HG03064 (cell line): Measurements from ENCODE around the gene GPR155.

Source experiments
- ATAC-seq: cut with Tn5 transposase; IDR thresholded peaks from one replicate; pipeline ENCODE4 v1.9.1; 2021; ENCODE audit warnings: low read depth; ENCODE audit not compliant: unreplicated experiment

Gene GPR155

GRCh38 chr2:174486563-174487107 lies at the start of gene GPR155:
GPR155 (minus strand) TSS chr2:174487029; CDS start chr2:174481956, 5,073 bp downstream.
- ATAC-seq = peak; percentile 37

GRCh38 chr2:174535757-174536703 lies 49.2 kb upstream of the GPR155 start:
- ATAC-seq = no peak

GRCh38 chr2:174535083-174535482 lies 48.3 kb upstream of the GPR155 start:
- ATAC-seq = no peak

DNA sequence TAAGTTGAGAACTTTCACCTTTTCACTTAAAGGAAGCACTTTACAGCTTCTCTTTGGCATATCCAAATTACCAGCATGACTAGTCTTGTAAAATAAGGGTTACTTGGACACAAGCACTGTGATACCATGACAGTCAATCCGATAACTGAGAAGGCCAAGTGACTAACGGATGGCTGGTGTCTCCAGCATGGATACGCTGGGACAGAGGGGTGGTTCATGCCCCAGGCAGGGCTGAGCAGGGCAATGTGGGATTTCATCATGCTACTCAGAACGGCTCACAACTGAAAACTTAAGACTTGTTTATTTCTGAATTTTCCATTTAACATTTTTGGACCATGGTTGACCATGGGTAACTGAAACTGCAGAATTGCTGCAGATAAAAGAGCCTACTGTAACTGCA lies 43.1 kb upstream of the GPR155 start:
- ATAC-seq = no peak

GRCh38 chr2:174527959-174528358 lies 41.1 kb upstream of the GPR155 start:
- no peak for ATAC-seq

GRCh38 chr2:174527101-174527721 lies 40.4 kb upstream of the GPR155 start:
- ATAC-seq = no peak

DNA sequence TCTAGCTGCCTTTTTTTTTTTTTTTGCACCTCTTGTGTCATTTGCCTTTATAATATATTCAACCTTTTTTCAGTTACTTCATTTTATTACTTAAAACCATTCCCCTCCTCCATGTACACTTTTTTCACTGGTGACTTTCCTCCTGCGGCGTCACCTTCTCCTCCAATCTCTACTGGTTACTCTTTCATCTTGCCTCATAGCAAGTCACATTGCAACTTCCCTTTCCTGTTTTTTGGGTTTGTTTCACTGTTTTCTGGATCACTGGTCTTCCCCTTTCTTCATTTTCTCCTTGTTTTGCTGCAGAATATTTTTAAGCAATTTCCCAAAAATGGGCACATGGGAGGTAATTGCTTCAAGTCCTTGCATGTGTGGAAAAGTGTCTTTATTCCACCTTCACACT lies 37.7 kb upstream of the GPR155 start:
- no peak for ATAC-seq

DNA sequence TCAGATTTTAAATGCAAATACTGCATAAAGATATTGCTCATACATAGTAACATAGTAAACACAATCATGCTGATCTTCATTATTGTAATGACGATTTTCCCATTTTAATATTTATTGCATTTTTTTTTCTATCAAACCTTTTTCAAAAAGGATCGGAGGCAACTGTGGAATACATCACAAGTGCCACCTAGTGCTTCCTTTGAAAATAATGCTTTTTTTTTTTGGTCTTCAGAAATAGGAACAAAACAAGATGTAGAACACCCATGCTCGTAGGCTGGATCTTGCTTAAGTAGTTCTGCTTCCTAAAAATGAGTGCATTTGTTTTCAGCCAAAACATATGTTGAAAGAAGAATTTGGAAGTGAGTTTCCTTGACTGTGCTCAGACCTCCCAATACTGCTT lies 35.7 kb upstream of the GPR155 start:
- no peak for ATAC-seq

DNA sequence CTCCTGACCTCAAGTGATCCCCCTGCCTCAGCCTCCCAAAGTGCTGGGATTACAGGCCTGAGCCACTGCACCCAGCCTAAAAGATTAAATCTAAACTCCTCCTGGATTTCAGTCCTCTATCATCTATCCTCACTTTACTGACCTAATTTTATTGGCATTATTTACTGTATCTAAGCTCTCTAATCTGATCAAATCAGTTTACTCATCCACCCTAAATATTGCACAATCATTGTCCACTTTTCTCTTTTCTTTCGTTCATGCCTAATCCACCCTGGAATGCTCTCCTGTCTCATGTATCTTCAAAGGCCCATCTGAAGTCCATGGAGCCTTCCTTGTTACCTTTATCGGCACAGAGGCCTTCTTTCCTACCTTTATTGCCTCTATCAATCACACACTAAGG lies 31.6 kb upstream of the GPR155 start:
- no peak for ATAC-seq

DNA sequence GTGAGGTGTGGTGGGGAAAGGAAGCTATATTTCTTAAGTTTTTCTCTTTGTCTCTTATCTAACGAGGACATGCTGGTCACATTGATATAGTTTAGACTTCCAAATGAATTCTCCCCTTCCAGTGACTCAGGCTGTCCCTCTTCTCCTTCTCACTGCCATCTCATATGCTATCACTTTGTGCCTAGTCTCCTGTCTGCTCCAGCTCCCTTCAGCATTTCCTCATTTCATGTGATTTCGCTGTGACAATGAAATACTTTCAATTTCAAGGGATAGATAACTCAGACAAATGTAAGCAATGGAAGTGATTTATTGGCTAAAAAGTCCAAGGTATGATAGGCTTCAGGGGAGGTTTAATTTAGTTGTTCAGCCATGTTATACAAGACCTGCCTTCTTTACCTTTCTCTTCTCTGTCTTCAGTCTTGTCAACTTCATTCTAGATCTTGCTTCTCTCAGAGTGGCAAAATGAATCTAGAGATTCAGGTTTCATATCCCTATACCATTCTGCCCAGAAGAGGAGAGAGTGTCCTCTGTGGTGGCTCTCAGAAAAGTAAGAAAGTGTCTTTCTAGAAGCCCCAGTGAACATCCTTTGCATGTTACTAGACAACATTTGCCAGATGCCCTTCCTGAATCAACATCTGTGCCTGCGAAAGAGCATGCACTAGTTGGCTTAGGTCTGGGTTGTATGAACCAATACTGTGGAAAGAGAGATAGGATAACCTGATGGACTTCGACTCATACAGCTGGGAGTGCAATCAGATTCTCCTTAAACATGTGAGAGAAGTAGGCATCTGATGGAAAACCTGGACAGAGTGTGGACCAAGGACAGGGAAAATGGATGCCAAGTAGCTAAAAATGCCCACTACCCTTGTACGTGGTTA lies 29.9 kb upstream of the GPR155 start:
- ATAC-seq = no peak

GRCh38 chr2:174512345-174512744 lies 25.5 kb upstream of the GPR155 start:
- ATAC-seq = no peak

DNA sequence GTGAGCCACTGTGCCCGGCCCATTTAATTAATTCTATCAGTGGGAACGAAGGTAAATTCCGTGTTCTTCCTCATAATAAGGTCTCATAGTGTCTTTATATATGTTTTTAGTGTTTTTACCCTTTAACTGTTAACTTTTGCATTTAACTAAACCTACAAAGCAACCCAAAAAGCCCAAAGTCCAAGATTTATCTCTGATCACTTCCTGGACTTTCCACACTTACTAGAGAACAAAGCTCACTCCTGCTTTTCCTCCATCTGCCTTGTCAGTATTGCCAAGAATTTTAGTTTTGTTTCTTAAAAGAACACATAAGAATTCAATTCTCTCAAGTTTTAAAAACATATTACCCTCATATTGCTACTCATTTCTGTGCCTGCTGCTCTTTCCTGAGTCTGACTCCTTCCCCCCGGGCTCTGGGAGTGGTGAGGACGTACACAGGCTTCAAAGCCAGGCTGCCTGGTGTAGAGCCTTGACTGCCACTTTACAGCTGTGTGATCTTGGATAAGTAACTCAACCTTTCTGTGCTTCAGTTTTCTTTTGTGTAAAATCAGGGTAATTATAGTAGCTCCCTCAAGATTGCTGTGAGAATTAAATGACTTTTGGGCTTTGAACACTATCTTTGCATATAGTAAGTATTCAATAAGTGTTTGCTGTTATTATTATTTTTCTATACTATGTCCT lies 24.9 kb upstream of the GPR155 start:
- ATAC-seq = no peak

DNA sequence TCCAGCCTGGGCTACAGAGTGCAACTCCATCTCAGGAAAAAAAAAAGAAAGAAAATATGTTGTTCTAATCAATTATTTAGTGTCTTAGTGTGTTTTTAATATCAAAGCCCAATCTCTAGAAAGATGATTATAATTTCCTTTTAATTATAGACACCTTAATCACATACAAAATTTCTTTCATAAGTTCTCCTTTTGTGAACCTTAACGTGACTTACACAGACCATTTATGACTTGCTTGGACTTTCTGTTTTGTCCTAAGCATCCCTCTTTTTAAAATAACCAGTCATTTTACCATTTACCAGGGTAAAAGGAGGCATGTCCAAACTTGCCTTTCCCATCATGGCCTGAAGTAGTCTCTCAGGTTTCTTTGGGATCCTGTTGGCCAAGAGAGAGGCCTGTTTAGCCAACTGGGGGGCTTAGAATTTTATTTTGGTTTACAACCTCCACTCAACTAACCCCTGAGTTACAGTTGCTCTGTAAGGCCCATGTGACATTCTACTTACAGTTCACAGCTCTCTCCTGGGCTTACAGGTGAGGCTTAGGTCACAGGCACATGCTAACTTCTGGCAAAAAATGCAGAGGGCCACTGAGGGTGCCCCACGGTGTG lies 23.9 kb upstream of the GPR155 start:
- no peak for ATAC-seq

- ATAC-seq = no peak
Measured at GRCh38 chr2:174503161-174503809, 16.5 kb upstream of the GPR155 start.

- ATAC-seq = no peak
Measured at GRCh38 chr2:174499371-174499770, 12.5 kb upstream of the GPR155 start.

DNA sequence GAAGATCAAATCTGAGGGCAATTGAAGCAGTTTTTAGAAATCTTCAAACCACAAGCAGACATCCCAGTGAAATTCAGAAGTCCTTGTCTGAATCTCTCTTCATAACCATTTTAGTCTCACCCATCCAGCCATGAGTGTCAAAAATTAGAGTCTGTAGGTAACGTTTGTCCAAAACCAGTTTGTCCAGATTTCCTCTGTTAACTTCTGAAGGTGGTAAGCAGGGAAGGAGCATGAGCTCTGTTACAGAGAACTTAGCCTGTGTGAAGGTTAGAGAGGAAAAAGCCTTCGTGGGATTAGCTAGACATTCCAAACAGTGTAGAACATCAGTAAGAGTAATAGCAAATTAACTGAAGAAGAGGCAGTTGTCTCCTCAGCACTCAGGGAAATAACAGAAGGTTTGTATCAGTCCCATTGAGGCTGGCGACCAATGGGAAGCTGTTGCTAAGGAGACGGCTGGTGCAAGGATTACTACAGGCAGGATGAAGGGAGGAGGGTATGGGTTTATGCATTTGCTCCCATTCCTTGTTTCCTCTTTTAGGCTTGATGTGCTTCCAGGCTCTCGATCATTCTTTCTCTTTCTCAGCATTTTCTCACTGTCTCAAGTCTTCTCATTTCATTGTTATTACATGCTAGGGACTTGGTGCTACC lies 8.7 kb upstream of the GPR155 start:
- no peak for ATAC-seq

DNA sequence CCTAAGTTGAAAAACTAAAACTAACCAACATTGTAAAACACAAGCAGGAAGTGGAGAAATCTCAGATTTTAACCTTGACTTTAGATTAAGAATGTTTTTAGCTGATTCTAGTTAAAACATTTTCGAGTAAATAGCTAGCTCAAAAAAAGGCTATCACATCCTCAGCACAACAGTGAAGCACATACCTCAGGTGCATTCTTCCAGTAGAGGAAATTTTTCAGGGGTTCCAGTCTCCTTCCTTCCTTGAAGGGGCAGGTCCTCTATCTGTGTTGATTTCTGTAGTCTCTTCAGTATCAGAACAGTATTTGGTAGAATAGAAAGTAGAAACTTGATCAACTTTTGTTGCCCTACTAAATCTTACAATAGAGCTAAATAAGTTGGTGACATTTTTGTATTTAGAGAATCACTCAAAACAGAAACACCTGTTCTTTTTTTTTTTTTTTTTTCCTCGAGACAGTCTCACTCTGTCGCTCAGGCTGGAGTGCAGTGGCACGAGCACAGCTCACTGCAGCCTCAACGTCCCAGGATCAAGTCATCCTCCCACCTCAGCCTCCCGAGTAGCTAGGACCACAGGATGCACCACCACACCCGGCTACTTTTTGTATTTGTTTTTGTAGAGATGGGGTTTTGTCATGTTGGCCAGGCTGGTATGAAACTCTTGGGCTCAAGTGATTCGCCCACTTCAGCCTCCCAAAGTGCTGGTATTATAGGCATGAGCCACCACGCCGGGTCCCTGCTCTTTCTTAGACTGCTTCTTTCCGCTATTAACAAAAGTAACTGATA lies 6.9 kb upstream of the GPR155 start:
- ATAC-seq = peak; percentile 36

DNA sequence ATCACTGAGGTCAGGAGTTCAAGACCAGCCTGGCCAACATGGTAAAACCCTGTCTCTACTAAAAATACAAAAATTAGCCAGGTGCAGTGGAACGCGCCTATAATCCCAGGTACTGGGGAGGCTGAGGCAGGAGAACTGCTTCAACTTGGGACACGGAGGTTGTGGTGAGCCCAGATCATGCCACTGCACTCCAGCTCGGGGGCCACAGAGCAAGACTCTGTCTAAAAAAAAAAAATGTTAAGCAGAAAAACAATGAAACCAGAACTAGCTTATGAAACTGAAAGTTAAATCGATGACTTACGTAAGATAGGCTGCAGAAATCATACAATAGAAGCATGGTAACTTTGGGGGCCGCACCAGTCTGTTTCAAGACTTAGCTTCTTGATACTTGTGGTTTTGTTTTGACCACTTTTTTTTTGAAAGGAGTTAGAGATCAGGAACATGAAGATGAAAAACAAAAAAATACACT lies 6.2 kb upstream of the GPR155 start:
- peak; percentile 85 for ATAC-seq
